Renal cortical epithelial cell (primary cell): ENCODE measurements around the gene KIRREL3. TPM values are rescaled to one million over a fixed set of nuclear protein-coding genes. Genes with fewer than 3 reads are reported as not detected.

ENCODE experiments used
- DNase-seq: peaks from one replicate; pipeline ENCODE4 v3.0.0-alpha.2; 2011; ENCODE audit warnings: low read depth
- total RNA-seq: library from RNA; depleted of rRNA; stranded (reverse); fragments of >200 nt; gene quantifications from 2 replicates; pipeline ENCODE4 v1.2.3, GENCODE V29; 2014

The KIRREL3 gene
- total RNA-seq, 1 donor from 2014 or later: 0.10 TPM

GRCh38 chr11:126488591-126489370 lies 511.8 kb downstream of the KIRREL3 start:
- DNase-seq: no peak

- no peak for DNase-seq
These were observed 512.9 kb downstream of the KIRREL3 start for GRCh38 chr11:126487711-126488110.

- DNase-seq: no peak
These were observed 514.5 kb downstream of the KIRREL3 start for GRCh38 chr11:126485986-126486635.

GRCh38 chr11:126485021-126485792 lies 515.4 kb downstream of the KIRREL3 start:
- DNase-seq: no peak

GRCh38 chr11:126484266-126484665 lies 516.3 kb downstream of the KIRREL3 start:
- peak; percentile 6 for DNase-seq

GRCh38 chr11:126483621-126484195 lies 516.9 kb downstream of the KIRREL3 start:
- no peak for DNase-seq

- no peak for DNase-seq
These were observed 517.9 kb downstream of the KIRREL3 start for GRCh38 chr11:126482586-126483108.

GRCh38 chr11:126481303-126481680 lies 519.3 kb downstream of the KIRREL3 start:
- DNase-seq: no peak

- peak; percentile 76 for DNase-seq
These were observed 519.9 kb downstream of the KIRREL3 start for GRCh38 chr11:126480410-126481302.

GRCh38 chr11:126480015-126480409 lies 520.6 kb downstream of the KIRREL3 start:
- no peak for DNase-seq

GRCh38 chr11:126479178-126479930 lies 521.2 kb downstream of the KIRREL3 start:
- no peak for DNase-seq

- no peak for DNase-seq
These were observed 522.1 kb downstream of the KIRREL3 start for GRCh38 chr11:126478466-126478865.

- DNase-seq: peak; percentile 16
These were observed 522.9 kb downstream of the KIRREL3 start for GRCh38 chr11:126477535-126478305.

GRCh38 chr11:126476977-126477376 lies 523.6 kb downstream of the KIRREL3 start:
- no peak for DNase-seq

GRCh38 chr11:126476266-126476924 lies 524.2 kb downstream of the KIRREL3 start:
- DNase-seq: no peak

GRCh38 chr11:126475014-126475991 lies 525.3 kb downstream of the KIRREL3 start:
- DNase-seq: no peak

- DNase-seq: no peak
These were observed 526.4 kb downstream of the KIRREL3 start for GRCh38 chr11:126474220-126474619.

- DNase-seq: no peak
These were observed 527.3 kb downstream of the KIRREL3 start for GRCh38 chr11:126473269-126473668.
